Measurements from ENCODE around the gene OR7G1.

DNA sequence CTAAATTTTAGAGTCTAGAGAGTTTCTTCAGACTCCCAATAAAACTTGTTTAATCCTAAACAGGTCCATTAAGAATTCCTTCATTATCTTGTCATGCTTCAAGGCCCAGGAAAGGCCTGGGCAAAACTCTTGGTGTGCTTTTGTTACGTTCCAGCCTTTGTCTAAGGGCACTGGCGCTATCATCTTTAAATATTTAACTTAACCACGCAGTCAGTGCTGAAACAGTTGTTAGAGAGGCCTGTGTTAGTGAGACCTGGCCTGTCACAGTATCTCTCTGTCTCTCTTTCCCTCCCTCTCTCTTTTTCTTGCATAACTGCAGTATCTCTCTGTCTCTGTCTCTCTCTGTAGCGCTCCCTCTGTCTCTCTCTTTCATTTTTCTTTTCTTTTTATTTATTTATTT is 36.9 kb downstream of the OR7G1 start:
- TF ChIP-seq CTCF (IDR thresholded peaks at IDR 0.05) (no peak), POLR2A (IDR thresholded peaks at IDR 0.05) (no peak)
